GM12873 (cell line): ENCODE data around the gene TIRAP.

ENCODE experiments used
- CTCF ChIP-seq: IDR thresholded peaks from 2 replicates; pipeline ENCODE4 v1.5.1; 2012; ENCODE audit warnings: low read depth, mild to moderate bottlenecking, moderate library complexity, low read length, control low read depth; ENCODE audit not compliant: insufficient read depth; ENCODE audit errors: missing control alignments

TIRAP gene

GRCh38 chr11:126277322-126277721 lies 5.6 kb upstream of the TIRAP start:
- TF ChIP-seq CTCF: no peak

- no peak for TF ChIP-seq CTCF
Measured at GRCh38 chr11:126277780-126278179, 5.1 kb upstream of the TIRAP start.

- no peak for TF ChIP-seq CTCF
Measured at GRCh38 chr11:126279191-126279590, 3.7 kb upstream of the TIRAP start.

- no peak for TF ChIP-seq CTCF
Measured at GRCh38 chr11:126280595-126280994, 2.3 kb upstream of the TIRAP start.

- TF ChIP-seq CTCF: no peak
Measured at GRCh38 chr11:126281245-126281644, 1.6 kb upstream of the TIRAP start.

GRCh38 chr11:126281666-126282175 lies 1.2 kb upstream of the TIRAP start:
- no peak for TF ChIP-seq CTCF

GRCh38 chr11:126282361-126282735 lies 545 bp upstream of the TIRAP start:
- no peak for TF ChIP-seq CTCF
